ENCODE measurements around the gene GTPBP10. TPM values are rescaled to one million over a fixed set of nuclear protein-coding genes. Genes with fewer than 3 reads are reported as not detected.

Gene GTPBP10
- total RNA-seq, 1 experiment from 2014 or later, result 18.5 TPM

DNA sequence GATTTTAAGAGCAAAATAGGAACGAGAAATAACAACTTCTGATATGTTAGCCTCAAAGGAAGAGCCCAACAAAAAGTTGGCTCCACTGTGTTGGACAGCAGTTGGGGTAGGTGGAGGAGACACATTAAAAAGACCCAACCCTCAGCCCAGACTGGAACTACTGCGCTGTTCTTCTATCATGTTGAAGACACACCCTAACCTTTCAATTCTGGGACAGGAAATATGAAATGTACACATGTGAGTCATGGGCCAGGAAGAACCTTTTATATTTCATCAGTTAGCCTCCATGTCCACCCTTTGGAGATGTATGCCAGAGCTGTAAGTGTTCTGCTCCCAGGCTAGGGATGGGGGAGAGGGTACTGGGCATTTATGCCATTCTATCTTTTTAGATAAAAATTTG lies 78.9 kb downstream of the GTPBP10 start:
- no peak overlapping the region for H3K4me3 Mint-ChIP-seq
- no peak overlapping the region for H3K27ac Mint-ChIP-seq
- peaks cover 25% of the 10 kb centered on the region for H3K36me3 Mint-ChIP-seq
- peaks cover 33% of the 10 kb centered on the region for H3K9me3 Mint-ChIP-seq
- H3K4me1 Mint-ChIP-seq, result peaks cover 2% of the 10 kb centered on the region; the same call in 1 of the 2 replicates
- POLR2A ChIA-PET, result no interaction called here
- H3K27me3 Mint-ChIP-seq (ENCODE audit: low read depth), result no peaks in the 10 kb centered on the region
- CTCF ChIA-PET, result no interaction called here
- DNase-seq (ENCODE audit: low spot score) (no peak), ATAC-seq (no peak)
- no peak for TF ChIP-seq GABPB1 (CRISPR knock-in tag; IDR thresholded peaks at IDR 0.05)
- no peak for TF ChIP-seq ZNF263 (CRISPR knock-in tag; IDR thresholded peaks at IDR 0.05; ENCODE audit: low read depth)
- no peak for TF ChIP-seq FOXK1 (CRISPR knock-in tag; IDR thresholded peaks at IDR 0.05)
- TF ChIP-seq, protein P1, sequence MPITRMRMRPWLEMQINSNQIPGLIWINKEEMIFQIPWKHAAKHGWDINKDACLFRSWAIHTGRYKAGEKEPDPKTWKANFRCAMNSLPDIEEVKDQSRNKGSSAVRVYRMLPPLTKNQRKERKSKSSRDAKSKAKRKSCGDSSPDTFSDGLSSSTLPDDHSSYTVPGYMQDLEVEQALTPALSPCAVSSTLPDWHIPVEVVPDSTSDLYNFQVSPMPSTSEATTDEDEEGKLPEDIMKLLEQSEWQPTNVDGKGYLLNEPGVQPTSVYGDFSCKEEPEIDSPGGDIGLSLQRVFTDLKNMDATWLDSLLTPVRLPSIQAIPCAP (CRISPR knock-in tag; IDR thresholded peaks at IDR 0.05), result no peak
- no peak for TF ChIP-seq ZNF232 (CRISPR knock-in tag; IDR thresholded peaks at IDR 0.05)
- TF ChIP-seq SMAD4 (CRISPR knock-in tag; IDR thresholded peaks at IDR 0.05), result no peak
- no peak for TF ChIP-seq MLX (CRISPR knock-in tag; IDR thresholded peaks at IDR 0.05)
- no peak for TF ChIP-seq TEAD4 (CRISPR knock-in tag; IDR thresholded peaks at IDR 0.05)
- TF ChIP-seq RELA (CRISPR knock-in tag; IDR thresholded peaks at IDR 0.05; ENCODE audit: borderline replicate concordance), result no peak
- no peak for TF ChIP-seq MAX (CRISPR knock-in tag; IDR thresholded peaks at IDR 0.05)
- TF ChIP-seq, protein P2, sequence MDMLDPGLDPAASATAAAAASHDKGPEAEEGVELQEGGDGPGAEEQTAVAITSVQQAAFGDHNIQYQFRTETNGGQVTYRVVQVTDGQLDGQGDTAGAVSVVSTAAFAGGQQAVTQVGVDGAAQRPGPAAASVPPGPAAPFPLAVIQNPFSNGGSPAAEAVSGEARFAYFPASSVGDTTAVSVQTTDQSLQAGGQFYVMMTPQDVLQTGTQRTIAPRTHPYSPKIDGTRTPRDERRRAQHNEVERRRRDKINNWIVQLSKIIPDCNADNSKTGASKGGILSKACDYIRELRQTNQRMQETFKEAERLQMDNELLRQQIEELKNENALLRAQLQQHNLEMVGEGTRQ (CRISPR knock-in tag; IDR thresholded peaks at IDR 0.05), result no peak
- TF ChIP-seq, protein P3, sequence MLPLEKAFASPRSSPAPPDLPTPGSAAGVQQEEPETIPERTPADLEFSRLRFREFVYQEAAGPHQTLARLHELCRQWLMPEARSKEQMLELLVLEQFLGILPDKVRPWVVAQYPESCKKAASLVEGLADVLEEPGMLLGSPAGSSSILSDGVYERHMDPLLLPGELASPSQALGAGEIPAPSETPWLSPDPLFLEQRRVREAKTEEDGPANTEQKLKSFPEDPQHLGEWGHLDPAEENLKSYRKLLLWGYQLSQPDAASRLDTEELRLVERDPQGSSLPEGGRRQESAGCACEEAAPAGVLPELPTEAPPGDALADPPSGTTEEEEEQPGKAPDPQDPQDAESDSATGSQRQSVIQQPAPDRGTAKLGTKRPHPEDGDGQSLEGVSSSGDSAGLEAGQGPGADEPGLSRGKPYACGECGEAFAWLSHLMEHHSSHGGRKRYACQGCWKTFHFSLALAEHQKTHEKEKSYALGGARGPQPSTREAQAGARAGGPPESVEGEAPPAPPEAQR (CRISPR knock-in tag; IDR thresholded peaks at IDR 0.05), result no peak
- TF ChIP-seq, protein P4, sequence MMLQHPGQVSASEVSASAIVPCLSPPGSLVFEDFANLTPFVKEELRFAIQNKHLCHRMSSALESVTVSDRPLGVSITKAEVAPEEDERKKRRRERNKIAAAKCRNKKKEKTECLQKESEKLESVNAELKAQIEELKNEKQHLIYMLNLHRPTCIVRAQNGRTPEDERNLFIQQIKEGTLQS (CRISPR knock-in tag; conservative IDR thresholded peaks at IDR 0.05), result no peak
- no peak for TF ChIP-seq CREM (CRISPR knock-in tag; IDR thresholded peaks at IDR 0.05)

- Mint-ChIP-seq H3K36me3 (no peaks in the 10 kb centered on the region; the same call in 1 of the 2 replicates), H3K9me3 (peaks cover 43% of the 10 kb centered on the region), H3K4me3 (no peak overlapping the region), H3K27me3 (ENCODE audit: low read depth) (no peaks in the 10 kb centered on the region), H3K4me1 (peaks cover 12% of the 10 kb centered on the region), H3K27ac (no peak overlapping the region)
- ATAC-seq (peak; percentile 65), DNase-seq (ENCODE audit: low spot score) (peak; percentile 21)
- ChIA-PET POLR2A (no interaction called here), CTCF (no interaction called here)
- TF ChIP-seq GABPB1 (CRISPR knock-in tag; IDR thresholded peaks at IDR 0.05) (no peak), CDX4 (CRISPR knock-in tag; IDR thresholded peaks at IDR 0.05; ENCODE audit: borderline replicate concordance) (no peak), ELF4 (CRISPR knock-in tag; IDR thresholded peaks at IDR 0.05; ENCODE audit: low read depth) (no peak), TEAD1 (CRISPR knock-in tag; IDR thresholded peaks at IDR 0.05) (no peak), NFATC4 (CRISPR knock-in tag; IDR thresholded peaks at IDR 0.05) (no peak)
- TF ChIP-seq, protein P5, sequence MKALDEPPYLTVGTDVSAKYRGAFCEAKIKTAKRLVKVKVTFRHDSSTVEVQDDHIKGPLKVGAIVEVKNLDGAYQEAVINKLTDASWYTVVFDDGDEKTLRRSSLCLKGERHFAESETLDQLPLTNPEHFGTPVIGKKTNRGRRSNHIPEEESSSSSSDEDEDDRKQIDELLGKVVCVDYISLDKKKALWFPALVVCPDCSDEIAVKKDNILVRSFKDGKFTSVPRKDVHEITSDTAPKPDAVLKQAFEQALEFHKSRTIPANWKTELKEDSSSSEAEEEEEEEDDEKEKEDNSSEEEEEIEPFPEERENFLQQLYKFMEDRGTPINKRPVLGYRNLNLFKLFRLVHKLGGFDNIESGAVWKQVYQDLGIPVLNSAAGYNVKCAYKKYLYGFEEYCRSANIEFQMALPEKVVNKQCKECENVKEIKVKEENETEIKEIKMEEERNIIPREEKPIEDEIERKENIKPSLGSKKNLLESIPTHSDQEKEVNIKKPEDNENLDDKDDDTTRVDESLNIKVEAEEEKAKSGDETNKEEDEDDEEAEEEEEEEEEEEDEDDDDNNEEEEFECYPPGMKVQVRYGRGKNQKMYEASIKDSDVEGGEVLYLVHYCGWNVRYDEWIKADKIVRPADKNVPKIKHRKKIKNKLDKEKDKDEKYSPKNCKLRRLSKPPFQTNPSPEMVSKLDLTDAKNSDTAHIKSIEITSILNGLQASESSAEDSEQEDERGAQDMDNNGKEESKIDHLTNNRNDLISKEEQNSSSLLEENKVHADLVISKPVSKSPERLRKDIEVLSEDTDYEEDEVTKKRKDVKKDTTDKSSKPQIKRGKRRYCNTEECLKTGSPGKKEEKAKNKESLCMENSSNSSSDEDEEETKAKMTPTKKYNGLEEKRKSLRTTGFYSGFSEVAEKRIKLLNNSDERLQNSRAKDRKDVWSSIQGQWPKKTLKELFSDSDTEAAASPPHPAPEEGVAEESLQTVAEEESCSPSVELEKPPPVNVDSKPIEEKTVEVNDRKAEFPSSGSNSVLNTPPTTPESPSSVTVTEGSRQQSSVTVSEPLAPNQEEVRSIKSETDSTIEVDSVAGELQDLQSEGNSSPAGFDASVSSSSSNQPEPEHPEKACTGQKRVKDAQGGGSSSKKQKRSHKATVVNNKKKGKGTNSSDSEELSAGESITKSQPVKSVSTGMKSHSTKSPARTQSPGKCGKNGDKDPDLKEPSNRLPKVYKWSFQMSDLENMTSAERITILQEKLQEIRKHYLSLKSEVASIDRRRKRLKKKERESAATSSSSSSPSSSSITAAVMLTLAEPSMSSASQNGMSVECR (CRISPR knock-in tag; IDR thresholded peaks at IDR 0.05; ENCODE audit: borderline replicate concordance), result no peak
- TF ChIP-seq, protein P6, sequence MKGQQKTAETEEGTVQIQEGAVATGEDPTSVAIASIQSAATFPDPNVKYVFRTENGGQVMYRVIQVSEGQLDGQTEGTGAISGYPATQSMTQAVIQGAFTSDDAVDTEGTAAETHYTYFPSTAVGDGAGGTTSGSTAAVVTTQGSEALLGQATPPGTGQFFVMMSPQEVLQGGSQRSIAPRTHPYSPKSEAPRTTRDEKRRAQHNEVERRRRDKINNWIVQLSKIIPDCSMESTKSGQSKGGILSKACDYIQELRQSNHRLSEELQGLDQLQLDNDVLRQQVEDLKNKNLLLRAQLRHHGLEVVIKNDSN (CRISPR knock-in tag; IDR thresholded peaks at IDR 0.05), result no peak
Observed at GRCh38 chr7:90430614-90431460, 84.3 kb downstream of the GTPBP10 start.
